ENCODE measurements around the gene MLST8.
A peak's percentile ranks its signal among the peaks of the same experiment; 100 is the strongest.

The MLST8 gene

DNA sequence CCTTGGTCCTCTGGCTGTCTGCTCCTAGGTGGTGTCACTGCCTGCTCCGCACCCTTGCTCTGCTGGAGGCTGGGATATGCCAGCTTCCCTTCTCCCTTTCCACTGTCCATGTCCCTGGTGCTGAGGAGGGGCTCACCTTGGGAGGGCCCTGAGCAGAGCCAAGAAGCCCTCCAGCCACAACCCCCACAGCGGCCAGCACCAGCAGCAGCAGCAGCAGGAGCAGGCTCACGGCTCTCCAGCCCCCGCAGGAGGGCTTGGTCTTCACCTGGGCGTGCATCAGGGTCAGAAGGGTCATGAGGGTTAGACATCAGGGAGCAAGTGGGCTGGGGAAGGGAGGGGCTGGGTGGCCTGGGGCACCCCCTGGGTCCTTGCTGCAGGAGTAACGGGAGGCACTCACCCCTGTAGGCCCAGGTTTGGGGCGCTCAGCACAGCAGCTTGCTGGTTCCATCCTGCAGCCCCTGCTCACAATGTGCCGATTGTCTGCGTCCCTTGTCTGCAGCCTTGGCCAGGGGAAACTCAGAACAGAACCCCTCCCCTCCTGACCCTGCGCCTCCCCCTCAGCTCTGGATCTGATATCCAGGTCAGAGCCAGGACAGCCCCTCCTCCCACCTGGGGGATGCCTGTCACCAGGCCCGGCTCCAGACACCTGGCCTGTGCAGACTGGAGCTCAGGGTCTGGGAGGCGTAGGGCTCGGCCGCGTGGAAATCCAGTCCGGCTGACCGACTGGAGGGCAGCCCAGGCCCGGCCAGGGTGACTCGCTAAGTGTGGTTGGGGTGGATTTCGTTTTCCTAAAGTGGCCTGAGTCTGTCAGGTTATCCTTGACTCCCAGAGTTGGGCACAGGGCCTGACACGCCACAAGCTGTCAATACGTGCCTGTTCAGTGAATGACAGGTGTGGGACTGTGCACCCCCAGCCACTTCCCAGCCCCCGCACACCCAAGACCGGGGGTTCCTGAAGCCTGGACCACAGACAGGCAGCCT is 5.4 kb downstream of the MLST8 start, which contains the start of gene BRICD5:
TSS of gene BRICD5 (minus strand) at position 478 of the 980 bp plus-strand sequence. CDS start at position 448, 30 bp downstream.
- no peak for DNase-seq

DNA sequence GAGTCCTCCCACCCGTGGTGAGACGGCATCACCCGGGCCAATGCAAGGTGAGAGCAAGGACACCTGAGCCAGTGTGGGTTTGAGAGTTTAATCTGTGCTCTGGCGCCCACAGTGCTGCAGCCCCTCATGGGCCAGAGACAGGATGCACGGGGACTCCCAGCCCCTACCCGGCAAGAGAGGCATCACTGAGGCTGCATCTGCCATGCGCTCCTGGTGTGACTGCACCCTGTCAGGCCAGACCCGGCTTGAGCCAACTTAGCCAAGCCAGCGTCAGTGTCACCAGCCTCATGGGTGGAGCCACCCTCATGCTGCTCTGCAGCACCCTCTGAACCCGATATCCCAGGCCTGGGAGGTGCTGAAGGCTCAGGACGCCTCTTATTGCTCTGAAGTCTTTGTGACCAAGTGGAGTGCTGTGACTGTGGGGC is 6.7 kb downstream of the MLST8 start:
- no peak for DNase-seq

DNA sequence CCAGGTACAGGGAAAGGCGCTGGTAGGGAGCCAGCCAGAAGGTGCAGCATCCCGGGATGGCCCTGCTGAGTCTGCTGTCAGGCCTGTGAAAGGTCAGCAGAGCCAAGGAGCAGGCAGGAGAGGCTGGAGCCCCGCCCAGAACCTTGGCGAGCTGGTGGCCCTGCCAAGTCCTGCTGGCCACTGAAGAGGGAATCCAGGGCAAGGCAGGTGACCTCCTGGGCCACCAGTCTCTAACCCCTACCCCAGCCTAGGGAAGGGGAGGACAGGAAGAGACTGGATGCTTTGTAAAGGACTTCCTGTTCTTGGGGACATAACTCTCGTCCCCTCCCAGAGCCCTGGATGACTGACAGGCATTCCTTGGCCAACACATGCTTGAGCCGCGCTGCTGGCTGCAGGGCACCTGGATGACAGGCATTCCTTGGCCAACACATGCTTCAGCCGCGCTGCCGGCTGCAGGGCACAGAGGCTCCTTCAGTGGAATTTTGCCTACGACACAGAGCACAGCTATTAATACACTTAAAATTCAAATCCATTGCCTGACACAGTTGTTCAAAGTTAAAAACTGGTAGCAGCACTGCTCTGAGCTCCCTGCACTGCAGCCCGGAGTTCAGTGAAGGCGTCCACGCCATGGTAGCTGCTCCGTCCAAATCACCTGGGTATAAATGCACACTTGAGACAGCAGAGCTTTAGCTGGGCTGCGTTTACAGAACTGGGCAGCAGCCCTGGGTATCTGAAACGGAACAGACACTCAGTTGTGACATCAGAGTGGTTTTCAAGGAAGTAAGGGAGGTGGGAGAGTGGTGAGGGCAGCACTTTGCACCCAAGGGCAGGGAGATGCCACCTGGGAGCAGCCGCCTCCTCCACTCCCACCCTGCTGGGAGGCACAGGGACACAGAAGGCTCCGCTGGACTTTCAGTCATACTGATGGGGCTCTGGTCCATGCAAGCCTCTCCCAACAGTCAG is 7.4 kb downstream of the MLST8 start:
- no peak for DNase-seq

DNA sequence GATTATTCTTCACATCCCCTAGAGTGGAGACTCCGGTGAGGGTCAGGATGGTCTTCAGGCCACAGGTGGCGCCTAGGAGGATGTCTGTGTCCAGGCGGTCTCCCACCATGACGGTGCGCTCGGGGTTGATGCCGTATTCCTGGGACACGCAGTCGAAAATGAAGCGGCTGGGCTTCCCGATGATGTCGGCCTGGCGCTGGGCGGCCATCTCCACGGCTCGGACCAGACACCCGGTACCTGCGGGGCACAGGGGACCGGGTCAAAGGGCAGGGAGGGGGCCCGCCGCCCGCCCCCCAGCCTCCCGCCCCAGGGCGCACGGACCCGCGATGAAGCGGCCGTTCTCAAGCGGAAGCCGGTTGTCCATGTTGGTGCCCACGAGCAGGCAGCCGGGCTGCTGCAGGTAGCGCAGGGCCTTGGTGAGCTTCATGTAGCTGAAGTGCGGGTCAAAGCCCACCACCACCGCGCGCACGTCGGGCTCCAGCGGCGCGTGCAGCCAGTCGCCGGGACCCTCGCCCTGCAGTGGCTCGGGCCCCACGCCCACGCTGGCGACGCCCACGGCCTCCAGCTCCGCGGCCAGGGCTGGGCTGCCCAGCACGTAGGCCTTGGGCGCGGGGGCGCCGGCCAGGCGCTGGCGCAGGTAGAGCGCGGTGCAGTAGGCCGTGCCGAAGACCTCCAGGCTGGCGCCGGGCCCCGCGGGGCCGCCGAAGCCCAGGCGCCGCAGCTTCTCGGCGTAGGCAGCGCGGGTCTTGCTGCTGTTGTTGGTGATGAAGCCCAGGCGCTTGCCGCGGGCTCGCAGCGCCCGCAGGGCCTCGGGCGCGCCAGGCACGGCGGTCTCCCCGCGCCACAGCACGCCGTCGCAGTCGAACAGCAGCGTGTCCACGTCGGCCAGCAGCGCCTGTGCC is 8.8 kb downstream of the MLST8 start:
- no peak for DNase-seq

DNA sequence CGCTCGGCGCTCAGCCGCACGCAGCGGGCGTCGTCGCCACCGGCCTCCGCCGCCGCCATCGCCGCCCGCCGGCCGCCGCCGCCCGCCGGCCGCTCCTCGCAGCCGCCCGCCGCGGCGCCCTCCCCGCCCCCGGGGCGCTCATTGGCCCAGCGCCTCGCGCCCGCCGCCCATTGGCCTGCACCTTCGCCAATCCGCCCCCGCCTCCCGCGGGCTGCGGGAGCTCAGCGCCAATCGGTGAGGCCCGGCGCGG is 9.4 kb downstream of the MLST8 start, which contains the start of gene PGP:
TSS of gene PGP (minus strand) at position 122 of the 250 bp plus-strand sequence. CDS start at position 59, 63 bp downstream.
- DNase-seq = no peak

DNA sequence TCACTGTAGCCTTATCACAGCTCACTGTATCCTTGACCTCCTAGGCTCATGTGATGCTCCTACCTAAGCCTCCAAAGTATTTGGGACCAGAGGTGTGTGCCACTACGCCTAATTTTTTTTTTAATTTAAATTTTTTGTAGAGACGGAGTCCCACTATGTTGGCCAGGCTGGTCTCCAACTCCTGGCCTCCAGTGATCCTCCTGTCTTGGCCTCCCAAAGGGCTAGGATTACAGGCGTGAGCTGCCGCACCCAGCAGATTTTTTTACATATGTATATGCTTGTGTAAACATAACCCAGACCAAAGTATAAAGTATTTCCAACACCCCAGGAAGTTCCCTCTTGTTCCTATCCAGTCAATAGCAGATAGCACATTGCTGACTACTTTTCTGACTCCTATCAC is 11.1 kb downstream of the MLST8 start:
- DNase-seq = no peak

DNA sequence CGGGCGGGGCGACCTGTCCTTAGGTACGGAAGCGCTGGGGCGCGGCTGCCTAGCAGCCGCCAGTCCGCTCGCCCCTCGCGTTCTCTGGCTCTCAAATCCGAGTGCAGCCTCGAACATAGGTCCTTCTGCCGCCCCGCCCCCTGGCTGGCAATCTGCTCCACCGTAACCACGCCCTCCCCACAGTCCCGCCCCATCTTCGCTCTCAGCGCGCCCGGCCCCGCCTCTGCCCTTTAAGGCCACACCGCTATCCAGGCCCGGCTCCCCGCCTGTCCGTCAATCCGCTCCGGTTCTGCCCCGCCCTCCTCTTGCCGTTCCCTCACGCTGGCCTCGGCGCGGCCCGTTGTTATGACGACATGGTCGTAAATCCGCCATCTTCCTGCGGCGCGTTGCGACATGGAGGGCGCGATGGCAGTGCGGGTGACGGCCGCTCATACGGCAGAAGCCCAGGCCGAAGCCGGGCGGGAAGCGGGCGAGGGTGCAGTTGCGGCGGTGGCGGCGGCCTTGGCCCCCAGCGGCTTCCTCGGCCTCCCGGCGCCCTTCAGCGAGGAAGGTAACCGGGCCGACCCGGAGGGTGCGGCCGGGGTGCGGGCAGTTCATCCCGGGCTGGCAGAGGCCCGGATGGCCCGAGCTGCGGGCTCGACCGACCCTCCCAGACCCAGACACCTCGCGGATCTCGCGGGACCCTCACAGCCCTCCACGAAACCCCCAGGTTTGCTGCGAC is 18.1 kb downstream of the MLST8 start, which contains the start of gene E4F1:
TSS of gene E4F1 (plus strand) at position 371 of the 721 bp plus-strand sequence. CDS start at position 394, 23 bp downstream.
- peak; percentile 95 for DNase-seq

DNA sequence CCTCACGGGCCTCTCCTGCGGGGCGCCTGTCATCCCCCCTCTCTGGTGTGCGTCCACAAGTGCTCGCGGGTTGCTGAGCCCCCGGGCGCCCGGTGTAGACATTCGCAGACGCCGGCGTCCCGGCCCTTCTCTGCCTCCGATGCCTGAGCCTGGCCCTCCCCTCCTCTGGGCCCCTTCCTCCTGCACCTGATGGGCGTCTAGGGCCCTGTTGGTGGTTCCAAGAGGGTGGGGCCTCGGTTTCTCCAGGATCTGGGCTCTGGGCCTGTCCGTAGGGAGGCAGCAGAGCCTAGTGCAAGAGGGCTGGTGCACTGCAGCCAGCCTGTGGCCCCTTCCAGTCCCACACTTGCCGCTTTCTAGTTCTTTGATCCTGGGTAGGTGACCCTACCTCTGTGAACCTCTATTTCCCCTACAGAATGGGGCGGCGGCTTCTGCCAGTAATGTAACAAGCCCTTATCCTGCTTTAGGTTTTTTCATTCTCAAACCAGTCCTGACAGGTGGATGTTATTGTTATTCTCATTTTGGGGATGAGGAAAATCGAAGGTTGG is 18.8 kb downstream of the MLST8 start:
- DNase-seq = no peak

DNA sequence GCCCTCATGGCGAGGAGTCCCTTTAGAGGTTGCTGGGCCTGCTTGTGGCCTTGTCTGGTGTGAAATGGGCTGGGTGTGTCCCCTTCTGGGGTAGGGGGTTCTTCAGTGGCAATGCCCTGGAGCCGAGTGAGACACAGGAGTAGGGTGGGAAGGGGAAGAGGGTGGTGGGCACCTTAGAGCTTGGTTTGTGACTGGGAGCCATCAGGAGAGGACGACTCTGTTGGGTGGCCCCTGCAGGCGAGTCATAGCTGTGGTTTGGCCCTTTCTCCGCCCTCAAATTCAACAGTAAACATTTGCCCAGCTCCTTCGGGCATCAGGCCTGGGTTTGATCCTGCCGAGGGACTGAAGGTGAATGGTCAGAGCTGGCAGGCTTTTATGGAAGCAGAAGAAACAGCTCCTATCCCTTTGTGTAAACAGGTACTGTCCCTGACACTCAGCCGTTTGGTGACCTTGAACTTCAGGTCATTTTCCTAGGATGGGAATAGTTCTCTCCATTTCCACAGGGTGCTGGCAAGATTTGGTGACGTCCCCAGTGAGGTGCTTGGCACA is 21.1 kb downstream of the MLST8 start:
- DNase-seq = no peak

DNA sequence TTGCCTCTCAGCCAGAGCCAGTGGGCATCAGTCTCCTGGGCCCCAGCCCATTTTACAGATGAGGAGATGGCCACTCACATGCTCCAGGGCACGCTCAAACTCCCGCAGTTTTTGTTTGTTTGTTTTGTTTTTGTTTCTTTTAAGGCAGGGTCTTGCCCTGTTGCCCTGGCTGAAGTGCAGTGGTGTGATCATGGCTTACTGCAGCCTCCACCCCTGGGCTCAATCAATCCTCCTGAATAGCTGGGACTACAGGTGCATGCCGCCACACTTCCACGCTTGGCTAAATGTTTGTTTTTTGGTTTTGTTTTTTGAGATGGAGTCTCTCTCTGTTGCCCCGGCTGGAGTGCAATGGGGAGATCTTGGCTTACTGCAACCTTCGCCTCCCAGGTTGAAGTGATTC is 21.7 kb downstream of the MLST8 start:
- DNase-seq = no peak

DNA sequence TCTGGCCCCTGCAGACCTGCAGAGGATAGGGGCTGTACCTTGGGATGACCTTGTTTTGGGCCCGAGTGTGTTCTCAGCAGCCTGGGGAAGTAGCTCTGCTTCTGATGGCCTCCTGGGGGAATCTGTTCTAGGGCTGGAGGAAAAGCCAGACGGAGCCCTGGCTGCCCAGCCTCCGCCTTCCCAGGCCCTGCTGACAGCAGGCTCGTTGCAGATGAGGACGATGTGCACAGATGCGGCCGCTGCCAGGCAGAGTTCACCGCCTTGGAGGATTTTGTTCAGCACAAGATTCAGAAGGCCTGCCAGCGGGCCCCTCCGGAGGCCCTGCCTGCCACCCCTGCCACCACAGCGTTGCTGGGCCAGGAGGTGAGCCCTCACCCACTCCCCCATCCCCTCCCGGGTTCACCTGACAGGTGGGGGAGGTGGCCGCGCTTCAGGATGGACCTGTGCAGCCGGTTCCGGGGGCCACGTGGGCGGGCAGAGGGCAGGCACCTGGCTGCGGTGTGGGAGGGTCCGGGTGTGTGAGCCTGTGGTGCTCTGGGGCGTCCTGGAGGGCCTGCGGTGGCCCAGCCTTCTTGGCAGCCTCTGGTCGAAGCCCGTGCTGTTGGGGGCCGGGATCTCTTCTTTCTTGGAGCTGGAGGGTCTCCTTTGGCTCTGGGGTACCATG is 23.0 kb downstream of the MLST8 start:
- no peak for DNase-seq

DNA sequence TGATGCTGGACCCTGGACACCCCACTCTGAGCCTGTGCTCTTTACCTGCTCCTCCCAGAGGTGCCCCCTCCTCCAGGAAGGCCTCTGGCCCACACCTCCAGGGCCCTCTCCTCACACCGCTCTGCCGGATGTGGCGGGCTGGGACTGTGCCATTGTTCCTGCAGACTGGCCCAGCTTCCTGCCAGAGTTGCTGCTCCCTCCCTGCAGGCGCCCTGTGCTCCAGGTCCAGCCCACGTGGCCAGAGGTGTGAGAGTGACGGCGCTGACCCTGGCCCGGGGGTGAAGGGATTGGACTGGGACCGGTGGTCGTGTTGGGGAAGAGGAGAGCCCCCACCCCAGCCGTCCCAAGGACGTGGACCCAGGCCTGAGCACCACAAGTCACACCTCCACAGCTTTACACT is 23.8 kb downstream of the MLST8 start:
- no peak for DNase-seq

DNA sequence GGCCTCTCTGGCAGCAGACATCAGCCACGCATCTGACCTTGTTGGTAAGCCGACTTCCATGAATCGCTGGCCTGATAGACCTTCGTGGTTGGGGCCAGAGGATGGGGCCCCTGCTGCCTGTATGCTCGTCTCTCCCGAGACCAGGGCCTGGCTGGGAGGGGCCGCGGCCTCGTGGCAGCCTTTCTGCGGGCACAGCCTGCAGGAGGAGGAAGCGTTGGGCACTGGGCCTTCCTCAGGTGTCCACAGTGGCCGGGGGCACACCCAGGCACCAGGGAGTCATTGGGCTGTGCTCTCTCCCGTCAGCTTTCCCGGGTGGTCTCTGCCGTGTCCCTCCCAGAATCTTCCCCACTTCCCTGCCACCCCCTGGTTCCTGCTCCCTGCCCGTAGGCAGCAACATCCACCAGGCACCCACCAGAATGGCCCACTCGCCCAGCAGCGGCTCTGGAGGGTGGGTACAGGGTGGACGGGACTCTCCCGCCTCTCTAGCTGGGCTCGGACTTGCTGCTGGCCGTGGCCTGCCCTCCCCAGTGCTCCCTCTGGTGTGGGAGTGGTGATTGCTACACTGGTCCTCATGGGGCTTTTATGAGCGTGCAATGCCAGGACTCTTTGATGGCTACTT is 24.5 kb downstream of the MLST8 start:
- DNase-seq = no peak

DNA sequence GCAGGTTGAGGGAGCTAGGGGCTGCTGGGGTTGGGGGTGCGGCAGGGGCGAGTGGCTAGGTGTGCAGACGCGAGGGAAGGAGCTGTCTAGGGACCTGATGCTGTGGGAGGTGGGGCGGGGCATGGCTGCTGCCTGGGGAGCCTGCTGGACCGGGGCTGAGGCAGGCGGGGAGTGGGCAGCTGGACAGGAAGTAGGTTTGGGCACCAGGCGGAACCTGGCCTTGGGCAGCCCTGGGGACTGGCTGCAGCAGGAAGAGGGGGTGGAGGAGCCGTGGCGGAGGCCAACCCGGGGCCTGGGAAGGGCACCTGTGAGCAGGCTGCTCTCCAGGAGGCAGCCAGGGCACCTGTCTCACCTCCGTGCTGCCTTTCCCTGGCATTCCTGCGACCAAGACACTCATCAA is 25.1 kb downstream of the MLST8 start:
- no peak for DNase-seq

DNA sequence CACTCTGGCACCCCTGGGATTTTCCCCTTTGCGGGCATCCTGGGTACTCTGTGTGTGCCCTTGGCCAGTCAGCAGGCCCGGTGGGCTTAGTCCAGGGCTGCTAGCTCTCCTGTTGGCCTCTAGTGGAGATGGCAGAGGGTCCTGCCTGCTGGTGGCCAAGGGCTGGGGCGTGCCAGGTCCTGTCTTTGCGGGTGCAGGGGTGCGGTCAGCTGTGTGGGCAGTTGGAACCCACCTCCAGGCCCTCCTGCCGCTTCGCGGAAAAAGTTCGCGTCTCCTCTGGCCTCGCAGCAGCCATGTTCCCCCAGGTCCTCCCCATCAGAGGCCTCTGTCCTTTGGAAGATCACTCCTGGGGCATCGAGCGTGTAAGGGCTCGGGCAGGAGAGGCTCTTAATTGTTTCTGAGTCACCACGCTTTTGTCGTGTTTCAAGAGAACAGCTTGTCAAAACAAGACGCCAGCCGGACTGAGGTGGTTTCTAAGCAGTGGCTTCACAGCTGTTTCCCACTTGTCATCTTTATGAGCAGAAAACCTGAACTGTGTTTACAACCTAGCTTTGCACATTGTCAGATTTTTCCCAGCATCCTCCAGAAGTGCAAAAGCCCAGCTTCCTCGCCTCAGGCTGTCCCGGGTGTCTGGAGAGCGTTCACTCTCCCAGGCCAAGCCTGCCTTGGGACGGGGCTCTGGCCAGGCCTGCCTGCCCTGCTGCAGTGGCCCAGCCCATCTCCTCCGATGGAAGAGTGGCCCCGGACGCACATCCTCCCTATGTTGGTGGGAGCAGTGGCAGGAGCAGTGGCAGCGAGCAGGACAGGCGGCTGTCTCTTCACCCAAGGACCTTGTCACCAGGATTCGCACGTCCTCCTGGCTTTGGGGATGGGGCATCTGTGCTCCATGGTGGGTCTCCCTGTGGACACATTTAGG is 26.0 kb downstream of the MLST8 start:
- DNase-seq = no peak

DNA sequence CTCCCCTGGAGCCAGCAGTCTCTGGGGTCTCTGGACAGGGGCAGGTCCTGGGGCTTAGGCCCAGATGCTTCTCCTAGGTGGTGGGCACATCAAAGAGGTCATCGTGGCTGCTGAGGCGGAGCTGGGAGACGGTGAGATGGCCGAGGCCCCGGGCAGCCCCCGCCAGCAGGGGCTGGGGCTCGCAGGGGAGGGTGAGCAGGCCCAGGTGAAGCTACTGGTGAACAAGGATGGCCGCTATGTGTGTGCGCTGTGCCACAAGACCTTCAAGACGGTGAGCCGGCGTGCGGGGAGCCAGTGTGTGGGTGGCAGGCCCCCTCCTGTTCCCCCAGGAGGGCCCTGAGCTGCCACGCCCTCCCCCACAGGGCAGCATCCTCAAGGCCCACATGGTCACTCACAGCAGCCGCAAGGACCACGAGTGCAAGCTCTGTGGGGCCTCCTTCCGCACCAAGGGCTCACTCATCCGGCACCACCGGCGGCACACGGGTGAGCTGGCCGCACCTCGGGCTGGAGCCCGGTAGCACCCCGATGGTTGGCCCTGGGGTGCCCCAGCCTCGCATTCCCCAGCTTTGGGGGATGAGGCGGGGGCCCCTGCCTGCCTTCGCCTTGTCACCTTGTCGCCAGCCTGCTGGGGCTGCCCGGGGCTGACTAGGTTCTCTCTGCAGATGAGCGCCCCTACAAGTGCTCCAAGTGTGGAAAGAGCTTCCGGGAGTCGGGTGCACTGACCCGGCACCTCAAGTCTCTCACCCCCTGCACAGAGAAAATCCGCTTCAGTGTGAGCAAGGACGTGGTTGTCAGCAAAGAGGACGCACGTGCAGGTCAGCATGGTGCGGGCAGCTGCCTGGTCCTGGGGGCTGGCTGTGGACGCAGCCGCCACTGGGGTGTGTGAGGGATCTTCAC is 27.1 kb downstream of the MLST8 start:
- DNase-seq = no peak

DNA sequence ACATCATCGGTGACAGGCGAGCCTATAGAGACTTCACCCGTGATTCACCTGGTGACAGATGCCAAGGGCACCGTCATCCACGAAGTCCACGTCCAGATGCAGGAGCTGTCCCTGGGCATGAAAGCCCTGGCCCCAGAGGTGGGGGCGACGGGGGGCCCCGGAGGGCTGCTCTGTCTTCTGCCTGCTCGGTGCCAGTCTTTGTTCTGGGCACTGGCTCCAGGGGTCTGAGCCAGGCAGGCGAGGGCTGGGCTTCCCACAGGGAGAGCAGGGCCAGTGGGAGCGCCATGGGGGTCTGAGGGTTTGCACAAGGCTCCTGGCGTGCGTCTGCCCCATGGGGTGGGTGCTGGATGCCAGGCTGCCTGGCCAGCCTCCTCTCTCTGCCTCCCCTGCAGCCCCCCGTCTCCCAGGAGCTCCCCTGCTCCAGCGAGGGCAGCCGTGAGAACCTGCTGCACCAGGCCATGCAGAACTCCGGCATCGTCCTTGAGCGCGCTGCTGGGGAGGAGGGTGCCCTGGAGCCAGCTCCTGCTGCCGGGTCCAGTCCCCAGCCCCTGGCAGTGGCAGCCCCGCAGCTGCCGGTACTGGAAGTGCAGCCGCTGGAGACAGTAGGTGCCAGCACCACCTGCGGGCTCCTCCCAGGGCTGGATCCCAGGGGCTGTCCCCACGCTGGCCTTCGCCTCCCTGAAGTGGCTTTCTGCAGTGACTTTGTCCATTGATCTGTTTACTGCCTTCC is 28.0 kb downstream of the MLST8 start:
- no peak for DNase-seq

All from NCI-H1694 (cell line).